Fibroblast of mammary gland (primary cell): ENCODE measurements around the gene IL31.
A peak's percentile ranks its signal among the peaks of the same experiment; 100 is the strongest.

Experiments used
- DNase-seq: peaks from one replicate; pipeline ENCODE4 v3.0.0-alpha.2; 2010; ENCODE audit warnings: low read depth
- H3K4me3 ChIP-seq: 2 replicates; pipeline ENCODE4 v1.5.1; 2011; ENCODE audit warnings: low read depth, mild to moderate bottlenecking, low read length, moderate library complexity; ENCODE audit not compliant: control insufficient read depth
- CTCF ChIP-seq: conservative IDR thresholded peaks from 2 replicates; pipeline ENCODE4 v1.5.1; 2011; ENCODE audit warnings: low read depth, low read length, inconsistent platforms; ENCODE audit not compliant: control insufficient read depth, insufficient read depth

IL31 gene

GRCh38 chr12:122133192-122133950, 40.6 kb downstream of the IL31 start:
- no peak for DNase-seq
- no peak for TF ChIP-seq CTCF
- H3K4me3 ChIP-seq = no peak overlapping the region

- DNase-seq = peak; percentile 51
- H3K4me3 ChIP-seq = no peak overlapping the region
- TF ChIP-seq CTCF = no peak
Observed at GRCh38 chr12:122130150-122130549, 43.9 kb downstream of the IL31 start.

- TF ChIP-seq CTCF = no peak
- H3K4me3 ChIP-seq = no peak overlapping the region
- DNase-seq = no peak
Observed at GRCh38 chr12:122129131-122129530, 44.9 kb downstream of the IL31 start.

GRCh38 chr12:122128481-122128880, 45.5 kb downstream of the IL31 start:
- H3K4me3 ChIP-seq = no peak overlapping the region
- DNase-seq = no peak
- no peak for TF ChIP-seq CTCF

- TF ChIP-seq CTCF = no peak
- no peak for DNase-seq
- H3K4me3 ChIP-seq = no peak overlapping the region
Observed at GRCh38 chr12:122127839-122128238, 46.2 kb downstream of the IL31 start.

- H3K4me3 ChIP-seq = no peak overlapping the region
- no peak for DNase-seq
- TF ChIP-seq CTCF = no peak
Observed at GRCh38 chr12:122126713-122127597, 47.1 kb downstream of the IL31 start.
